GM18502 (cell line): ENCODE measurements around the gene RNF212.
"Not testable (repeated sequence)": the region's sequence is repeated elsewhere in the genome, so short reads cannot be mapped to it uniquely, and the experiment has no call there.

Source experiments
- ATAC-seq: cut with Tn5 transposase; IDR thresholded peaks from one replicate; pipeline ENCODE4 v1.9.1; 2021; ENCODE audit warnings: mild to moderate bottlenecking; ENCODE audit not compliant: unreplicated experiment, poor library complexity

The RNF212 gene

GRCh38 chr4:1052231-1052671, 61.1 kb downstream of the RNF212 start:
- no peak for ATAC-seq

- ATAC-seq: no peak
These were observed 61.9 kb downstream of the RNF212 start for GRCh38 chr4:1051472-1051871.

GRCh38 chr4:1050486-1051213, 62.7 kb downstream of the RNF212 start:
- no peak for ATAC-seq

GRCh38 chr4:1049591-1049905, 63.8 kb downstream of the RNF212 start:
- no peak for ATAC-seq

- no peak for ATAC-seq
These were observed 64.4 kb downstream of the RNF212 start for GRCh38 chr4:1048773-1049590.

GRCh38 chr4:1047976-1048772, 65.2 kb downstream of the RNF212 start:
- no peak for ATAC-seq

GRCh38 chr4:1047106-1047975, 66.0 kb downstream of the RNF212 start:
- no peak for ATAC-seq

- not testable (repeated sequence) for ATAC-seq
These were observed 66.8 kb downstream of the RNF212 start for GRCh38 chr4:1046581-1047011.

GRCh38 chr4:1045595-1046201, 67.7 kb downstream of the RNF212 start:
- ATAC-seq: no peak

- ATAC-seq: no peak
These were observed 68.2 kb downstream of the RNF212 start for GRCh38 chr4:1045193-1045594.

- no peak for ATAC-seq
These were observed 68.7 kb downstream of the RNF212 start for GRCh38 chr4:1044469-1045192.

- no peak for ATAC-seq
These were observed 69.5 kb downstream of the RNF212 start for GRCh38 chr4:1043651-1044468.

- ATAC-seq: no peak
These were observed 70.2 kb downstream of the RNF212 start for GRCh38 chr4:1043162-1043561.

GRCh38 chr4:1042352-1043055, 70.9 kb downstream of the RNF212 start:
- no peak for ATAC-seq

- ATAC-seq: no peak
These were observed 71.4 kb downstream of the RNF212 start for GRCh38 chr4:1041936-1042330.

- no peak for ATAC-seq
These were observed 72.0 kb downstream of the RNF212 start for GRCh38 chr4:1041147-1041935.
